ENCODE measurements around the gene TLE7. TPM values are rescaled to one million over a fixed set of nuclear protein-coding genes. Genes with fewer than 3 reads are reported as not detected.

The TLE7 gene
- total RNA-seq, 1 experiment from 2014 or later: not detected

DNA sequence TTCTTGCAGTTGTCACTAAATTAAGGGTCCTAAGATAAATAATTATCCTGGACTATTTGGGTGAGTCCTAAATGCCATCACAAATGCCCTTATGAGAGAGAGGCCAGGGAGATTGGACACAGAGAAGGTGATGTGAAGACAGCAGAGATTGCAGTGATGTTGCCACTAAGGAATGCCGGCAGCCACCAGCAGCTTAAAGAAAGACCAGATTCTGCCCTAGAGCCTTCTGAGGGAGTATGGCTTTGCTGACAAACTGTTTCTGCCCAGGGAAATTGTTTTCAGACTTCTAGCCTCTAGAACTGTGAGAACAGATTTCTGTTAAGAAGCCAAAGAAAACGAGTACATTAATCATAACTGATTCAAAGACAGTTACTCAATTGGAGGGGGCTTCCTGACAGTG, 30.2 kb upstream of the TLE7 start:
- H3K4ac ChIP-seq (ENCODE audit: low read depth, low read length): no peak overlapping the region
- no peaks in the 10 kb centered on the region for H3K4me1 Mint-ChIP-seq

More for the DNA sequence above, 30.2 kb upstream of the TLE7 start:
- no peak for DNase-seq
- Histone ChIP-seq H3K18ac (ENCODE audit: insufficient read length, low read depth, low read length) (no peak overlapping the region), H3K4me2 (ENCODE audit: insufficient read depth, insufficient read length, low read length) (no peak overlapping the region), H3K79me1 (ENCODE audit: insufficient read depth, low read depth, low read length, poor library complexity, severe bottlenecking) (no peaks in the 10 kb centered on the region), H3T11ph (ENCODE audit: low read length) (no peak overlapping the region), H3K23me2 (ENCODE audit: insufficient read length, low read depth, low read length, poor library complexity, severe bottlenecking) (no peaks in the 10 kb centered on the region), H3K9ac (ENCODE audit: extremely low read depth, insufficient read length, low read length) (no peak overlapping the region), H2BK15ac (ENCODE audit: low read depth, low read length) (no peak overlapping the region), H4K8ac (replicated peaks; ENCODE audit: insufficient read length, low read depth, low read length) (no peak overlapping the region), H2BK12ac (ENCODE audit: insufficient read length, low read depth, low read length) (no peak overlapping the region), H2BK5ac (ENCODE audit: insufficient read length, low read length) (no peak overlapping the region), H3K23ac (ENCODE audit: insufficient read length, low read depth, low read length) (no peak overlapping the region), H3K14ac (ENCODE audit: insufficient read depth, low read length) (no peak overlapping the region), H3K79me2 (ENCODE audit: insufficient read depth, low read length) (no peaks in the 10 kb centered on the region), H3K56ac (ENCODE audit: insufficient read length, low read depth, low read length) (no peak overlapping the region), H3K27ac (ENCODE audit: insufficient read length, low read depth, low read length) (no peak overlapping the region), H2AK5ac (ENCODE audit: insufficient read length, low read length) (no peak overlapping the region), H4K20me1 (ENCODE audit: control insufficient read depth, insufficient read depth, insufficient read length) (no peaks in the 10 kb centered on the region), H2AFZ (ENCODE audit: low read length) (no peak overlapping the region), H2BK20ac (ENCODE audit: low read depth, low read length, poor library complexity, severe bottlenecking) (no peak overlapping the region), H4K5ac (ENCODE audit: insufficient read length, low read depth, low read length) (no peak overlapping the region), H3K9me3 (ENCODE audit: control insufficient read depth, low read depth, low read length) (no peaks in the 10 kb centered on the region), H3K4me1 (ENCODE audit: insufficient read depth, low read length) (no peaks in the 10 kb centered on the region), H4K91ac (ENCODE audit: insufficient read length, low read depth, low read length) (no peak overlapping the region), H3K27me3 (ENCODE audit: insufficient read depth, low read length) (no peaks in the 10 kb centered on the region), H2BK120ac (ENCODE audit: low read depth, low read length, poor library complexity, severe bottlenecking) (no peak overlapping the region)
- H3K27ac Mint-ChIP-seq: no peak overlapping the region
- no CpG with 5 or more reads among the region's 2 CpGs for WGBS (ENCODE audit: extremely low coverage, insufficient read length, low lambda C conversion rate)
- H3K4me3 Mint-ChIP-seq: no peak overlapping the region
- TF ChIP-seq, protein P1, sequence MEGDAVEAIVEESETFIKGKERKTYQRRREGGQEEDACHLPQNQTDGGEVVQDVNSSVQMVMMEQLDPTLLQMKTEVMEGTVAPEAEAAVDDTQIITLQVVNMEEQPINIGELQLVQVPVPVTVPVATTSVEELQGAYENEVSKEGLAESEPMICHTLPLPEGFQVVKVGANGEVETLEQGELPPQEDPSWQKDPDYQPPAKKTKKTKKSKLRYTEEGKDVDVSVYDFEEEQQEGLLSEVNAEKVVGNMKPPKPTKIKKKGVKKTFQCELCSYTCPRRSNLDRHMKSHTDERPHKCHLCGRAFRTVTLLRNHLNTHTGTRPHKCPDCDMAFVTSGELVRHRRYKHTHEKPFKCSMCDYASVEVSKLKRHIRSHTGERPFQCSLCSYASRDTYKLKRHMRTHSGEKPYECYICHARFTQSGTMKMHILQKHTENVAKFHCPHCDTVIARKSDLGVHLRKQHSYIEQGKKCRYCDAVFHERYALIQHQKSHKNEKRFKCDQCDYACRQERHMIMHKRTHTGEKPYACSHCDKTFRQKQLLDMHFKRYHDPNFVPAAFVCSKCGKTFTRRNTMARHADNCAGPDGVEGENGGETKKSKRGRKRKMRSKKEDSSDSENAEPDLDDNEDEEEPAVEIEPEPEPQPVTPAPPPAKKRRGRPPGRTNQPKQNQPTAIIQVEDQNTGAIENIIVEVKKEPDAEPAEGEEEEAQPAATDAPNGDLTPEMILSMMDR (conservative IDR thresholded peaks at IDR 0.05): no peak
- peaks cover 2% of the 10 kb centered on the region; the same call in 1 of the 2 replicates for H3K27me3 Mint-ChIP-seq (ENCODE audit: low read depth)
- no peaks in the 10 kb centered on the region for H3K9me3 Mint-ChIP-seq
- no peaks in the 10 kb centered on the region for H3K36me3 Mint-ChIP-seq (ENCODE audit: insufficient read depth in 1 of 3, low read depth in 3 of 3)
